Measurements from ENCODE around the gene GLI1.

- TF ChIP-seq CTCF (IDR thresholded peaks at IDR 0.05; ENCODE audit: low read depth, low read length) (no peak), EZH2phosphoT487 (IDR thresholded peaks at IDR 0.05; ENCODE audit: low read depth) (no peak)
Observed at GRCh38 chr12:57467212-57467874, 7.8 kb downstream of the GLI1 start.
